Measurements from ENCODE around the gene DCD. TPM values are rescaled to one million over a fixed set of nuclear protein-coding genes. Genes with fewer than 3 reads are reported as not detected.

The DCD gene
- total and polyA plus RNA-seq, 10 of the 15 experiments (the other 5 are each of a cell fraction or from before 2014, with no cell fraction given), result not detected

DNA sequence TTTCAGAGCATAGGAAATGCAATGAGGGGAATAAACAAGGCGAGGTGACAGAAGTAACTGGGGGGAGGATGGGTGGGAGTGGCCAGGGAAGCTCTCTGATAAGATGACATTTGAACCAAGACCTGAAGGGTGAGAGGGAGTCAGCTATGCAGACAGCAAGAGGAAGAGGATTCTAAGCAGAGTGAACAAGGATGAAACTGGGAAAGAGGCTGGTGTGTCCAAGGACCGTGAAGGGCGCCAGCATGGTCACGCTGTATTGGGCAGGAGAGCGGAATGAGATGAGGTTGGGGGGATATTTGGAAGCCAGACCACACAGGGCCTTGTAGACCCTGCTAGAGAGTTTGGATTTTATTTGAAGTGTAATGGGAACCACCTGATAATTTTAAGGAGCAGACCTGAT, 49.2 kb downstream of the DCD start:
- no peak for ATAC-seq
- DNase-seq (ENCODE audit: low read depth, low spot score), result no peak
- Histone ChIP-seq H3K4me2 (ENCODE audit: control insufficient read depth, insufficient read depth) (no peak overlapping the region), H3K4me1 (ENCODE audit: control insufficient read depth, insufficient read depth, low read length) (no peaks in the 10 kb centered on the region), H3K79me2 (ENCODE audit: control insufficient read depth, insufficient read depth, low read length) (no peaks in the 10 kb centered on the region), H2AFZ (ENCODE audit: control insufficient read depth, low read depth, low read length) (no peak overlapping the region), H3K9ac (ENCODE audit: control insufficient read depth, insufficient read depth, low read length) (no peak overlapping the region), H3K4me3 (no peak overlapping the region), H3K27me3 (replicated peaks in 1 of 2; ENCODE audit: control insufficient read depth in 2 of 2, insufficient read depth in 2 of 2, low read length in 1 of 2) (no peaks in the 10 kb centered on the region; a peak in 1 of 4 replicates), H3K9me3 (replicated peaks; ENCODE audit: control insufficient read depth, insufficient read depth, low read length) (no peaks in the 10 kb centered on the region), H4K20me1 (ENCODE audit: control insufficient read depth, insufficient read depth) (no peaks in the 10 kb centered on the region), H3K36me3 (ENCODE audit: control insufficient read depth in 2 of 2, insufficient read depth in 2 of 2, low read length in 1 of 2) (no peaks in the 10 kb centered on the region), H3K27ac (ENCODE audit: control insufficient read depth, insufficient read depth) (no peak overlapping the region)
- WGBS (ENCODE audit: insufficient coverage, insufficient replicate concordance, low lambda C conversion rate, missing lambda C conversion rate), result 16% methylated on average over 5 of the region's 5 CpGs
- TF ChIP-seq ASH2L (IDR thresholded peaks at IDR 0.05; ENCODE audit: borderline replicate concordance, low read depth) (no peak), CEBPZ (IDR thresholded peaks at IDR 0.05; ENCODE audit: low read depth, low read length) (no peak), SMARCA5 (IDR thresholded peaks at IDR 0.05) (no peak), NFXL1 (IDR thresholded peaks at IDR 0.05; ENCODE audit: borderline replicate concordance) (no peak), ZNF384 (IDR thresholded peaks at IDR 0.05; ENCODE audit: borderline replicate concordance, low read depth, low read length) (no peak), NRF1 (conservative IDR thresholded peaks at IDR 0.05; ENCODE audit: low read depth, low read length) (no peak)
- FAIRE-seq, result no peak
- BruUV-seq (replicated peaks), result no TSS peak
- intact Hi-C loops (cut with micrococcal nuclease; ENCODE audit: unreplicated experiment), result no loop called here
- ChIA-PET RAD21 (ENCODE audit: unreplicated experiment) (interaction anchor here (1.7 kb wide), 1 partner anchor 473 kb away, joined by 4 read pairs; no protein-coding TSS in a partner anchor), SMC1A (ENCODE audit: uncharacterized antibody, unreplicated experiment) (interaction anchor here (0.6 to 0.7 kb wide), 2 partner anchors 75 to 471 kb away, joined by 3 read pairs; no protein-coding TSS in a partner anchor), CTCF (interaction anchor here (0.8 to 1.8 kb wide), 7 partner anchors 16 to 1446 kb away, joined by 3 to 9 read pairs (median 3); no protein-coding TSS in a partner anchor), POLR2A (no interaction called here)
- in situ Hi-C loops (cut with MboI), result no loop called here
